ENCODE measurements around the gene NISCH. TPM values are rescaled to one million over a fixed set of nuclear protein-coding genes. Genes with fewer than 3 reads are reported as not detected.

The NISCH gene
- total RNA-seq, 2 donors from 2014 or later, result 95.9 to 124 TPM

- TF ChIP-seq CTCF (IDR thresholded peaks at IDR 0.05), result no peak
- no peaks in the 10 kb centered on the region for H3K27me3 ChIP-seq (replicated peaks; ENCODE audit: insufficient read depth)
- H3K27ac ChIP-seq, result no peak overlapping the region
- H3K4me3 ChIP-seq, result no peak overlapping the region
- H3K36me3 ChIP-seq, result peaks cover 7% of the 10 kb centered on the region
- no peak for ATAC-seq (ENCODE audit: insufficient number of reproducible peaks, low FRiP score, low read depth)
- H3K9me3 ChIP-seq, result no peaks in the 10 kb centered on the region
- no peak for DNase-seq (ENCODE audit: low spot score)
- peaks cover 10 to 38% of the 10 kb centered on the region in 2 donors for H3K4me1 ChIP-seq (ENCODE audit: control insufficient read depth in 1 of 2, low read depth in 2 of 2)
Measured at GRCh38 chr3:52527039-52527731, 71.8 kb downstream of the NISCH start.

GRCh38 chr3:52527732-52528585 lies 72.6 kb downstream of the NISCH start:
- Histone ChIP-seq H3K27ac (no peak overlapping the region), H3K9me3 (no peaks in the 10 kb centered on the region), H3K36me3 (peaks cover 7% of the 10 kb centered on the region), H3K27me3 (replicated peaks; ENCODE audit: insufficient read depth) (no peaks in the 10 kb centered on the region), H3K4me3 (no peak overlapping the region), H3K4me1 (ENCODE audit: control insufficient read depth in 1 of 2, low read depth in 2 of 2) (peaks cover 10 to 46% of the 10 kb centered on the region in 2 donors)
- ATAC-seq (ENCODE audit: insufficient number of reproducible peaks, low FRiP score, low read depth) (no peak), DNase-seq (ENCODE audit: low spot score) (no peak)
- no peak for TF ChIP-seq CTCF (IDR thresholded peaks at IDR 0.05)

- TF ChIP-seq CTCF (IDR thresholded peaks at IDR 0.05), result no peak
- no peak overlapping the region for H3K27ac ChIP-seq
- peaks cover 7% of the 10 kb centered on the region for H3K36me3 ChIP-seq
- no peak overlapping the region for H3K4me3 ChIP-seq
- ATAC-seq (ENCODE audit: insufficient number of reproducible peaks, low FRiP score, low read depth) (no peak), DNase-seq (ENCODE audit: low spot score) (no peak)
- no peaks in the 10 kb centered on the region for H3K27me3 ChIP-seq (replicated peaks; ENCODE audit: insufficient read depth)
- H3K9me3 ChIP-seq, result no peaks in the 10 kb centered on the region
- H3K4me1 ChIP-seq (ENCODE audit: control insufficient read depth in 1 of 2, low read depth in 2 of 2), result peaks cover 10 to 49% of the 10 kb centered on the region in 2 donors
Measured at GRCh38 chr3:52528586-52529375, 73.4 kb downstream of the NISCH start.

- Histone ChIP-seq H3K9me3 (no peaks in the 10 kb centered on the region), H3K4me1 (ENCODE audit: control insufficient read depth in 1 of 2, low read depth in 2 of 2) (peaks cover 14 to 53% of the 10 kb centered on the region in 2 donors), H3K27me3 (replicated peaks; ENCODE audit: insufficient read depth) (no peaks in the 10 kb centered on the region), H3K27ac (peak overlapping the region; percentile 53 to 79), H3K36me3 (peaks cover 7% of the 10 kb centered on the region), H3K4me3 (no peak overlapping the region)
- TF ChIP-seq CTCF (IDR thresholded peaks at IDR 0.05), result no peak
- no peak for ATAC-seq (ENCODE audit: insufficient number of reproducible peaks, low FRiP score, low read depth)
- DNase-seq (ENCODE audit: low spot score), result no peak
Measured at GRCh38 chr3:52529376-52530333, 74.3 kb downstream of the NISCH start.
